Body of pancreas (tissue), 4 donors: Measurements from ENCODE around the gene ANKIB1. TPM values are rescaled to one million over a fixed set of nuclear protein-coding genes. Genes with fewer than 3 reads are reported as not detected.

Experiments
- ATAC-seq: fragments of 150-250 bp; one replicate; pipeline ENCODE4 v1.9.1; 2016
- DNase-seq, 4 donors: peaks; one replicate each; pipeline ENCODE4 v3.0.0-alpha.2; 2019
- H3K27ac ChIP-seq, 4 donors: fragments of 200-600 bp; sonication (generic); 1 replicate in 3 of 4; 2 replicates in 1 of 4; pipeline versions ENCODE4 v1.5.1 to v1.6.1; 2016 to 2019; ENCODE audit warnings: mild to moderate bottlenecking in 1 of 4, mixed read lengths in 1 of 4, moderate library complexity in 1 of 4
- H3K27me3 ChIP-seq, 2 donors: fragments of 200-600 bp; sonication (generic); one replicate each; pipeline ENCODE4 v1.6.0; 2016; ENCODE audit warnings: mild to moderate bottlenecking in 1 of 2
- H3K36me3 ChIP-seq, 2 donors: fragments of 200-600 bp; sonication (generic); replicated peaks in 1 of 2; 2 replicates each; pipeline ENCODE4 v1.5.1; 2016; ENCODE audit warnings: low read depth in 2 of 2; ENCODE audit not compliant: insufficient read depth in 1 of 2
- H3K4me1 ChIP-seq: fragments of 200-600 bp; sonication (generic); one replicate; pipeline ENCODE4 v1.6.0; 2016
- H3K4me3 ChIP-seq, 2 donors: fragments of 200-600 bp; sonication (generic); 1 replicate in 1 of 2; 2 replicates in 1 of 2; pipeline ENCODE4 v1.5.1; 2016 to 2019
- H3K9me3 ChIP-seq, 3 donors: fragments of 200-600 bp; sonication (generic); 1 replicate in 2 of 3; 2 replicates in 1 of 3; pipeline ENCODE4 v1.5.1; 2016
- CTCF ChIP-seq, 7 experiments: fragments of 450-650 bp in 4 of 7; fragments of 200-600 bp in 3 of 7; sonication (generic) in 3 of 7; IDR thresholded peaks; one replicate each; pipeline ENCODE4 v1.5.1; 2016 to 2019; ENCODE audit warnings: antibody characterized with exemption in 7 of 7
- POLR2A ChIP-seq, 3 donors: fragments of 450-650 bp; IDR thresholded peaks; one replicate each; pipeline ENCODE4 v1.6.1; 2016; ENCODE audit warnings: antibody characterized with exemption in 3 of 3, mild to moderate bottlenecking in 2 of 3
- WGBS, 2 donors: methylation state at CpG; one replicate each; pipeline ENCODE4 v1.1.5; 2017; 5-methylcytosine and 5-hydroxymethylcytosine counted together
- intact Hi-C: fragments of 100-400 bp; cut with DNase I; formaldehyde crosslinking; loops from one replicate; pipeline ENCODE4 v1.15.1; 2023
- total RNA-seq, 2 donors: library from RNA; depleted of rRNA; stranded (reverse); fragments of >200 nt; gene quantifications; one replicate each; pipeline ENCODE4 v1.1.0, GENCODE V29; 2016

The ANKIB1 gene
- total RNA-seq, 2 donors from 2014 or later = 20.1 to 33.2 TPM

GRCh38 chr7:92282930-92283329, 37.2 kb downstream of the ANKIB1 start:
- Histone ChIP-seq H3K4me3 (no peak overlapping the region), H3K9me3 (no peaks in the 10 kb centered on the region), H3K4me1 (no peaks in the 10 kb centered on the region), H3K36me3 (no peaks in the 10 kb centered on the region), H3K27me3 (no peaks in the 10 kb centered on the region), H3K27ac (no peak overlapping the region)
- no peak for ATAC-seq
- no peak for DNase-seq
- 80 to 82% methylated on average over 1 of the region's 1 CpG for WGBS, 2 donors
- intact Hi-C loops = no loop called here
- TF ChIP-seq CTCF (IDR thresholded peaks at IDR 0.05) = no peak
- no peak for TF ChIP-seq POLR2A (IDR thresholded peaks at IDR 0.05)

GRCh38 chr7:92289321-92289720, 43.5 kb downstream of the ANKIB1 start:
- Histone ChIP-seq H3K4me3 (no peak overlapping the region), H3K36me3 (no peaks in the 10 kb centered on the region), H3K27me3 (no peaks in the 10 kb centered on the region), H3K27ac (no peak overlapping the region), H3K9me3 (no peaks in the 10 kb centered on the region), H3K4me1 (peaks cover 13% of the 10 kb centered on the region)
- intact Hi-C loops = no loop called here
- TF ChIP-seq CTCF (IDR thresholded peaks at IDR 0.05) = no peak
- TF ChIP-seq POLR2A (IDR thresholded peaks at IDR 0.05) = no peak
- ATAC-seq (no peak), DNase-seq (no peak)
- 83 to 88% methylated on average over 2 of the region's 2 CpGs for WGBS, 2 donors

- H3K27ac ChIP-seq = no peak overlapping the region
- 73 to 80% methylated on average over 3 of the region's 3 CpGs for WGBS, 2 donors
- ATAC-seq = no peak
- H3K9me3 ChIP-seq = no peaks in the 10 kb centered on the region
- DNase-seq = no peak
- no peak for TF ChIP-seq CTCF (IDR thresholded peaks at IDR 0.05)
- no peaks in the 10 kb centered on the region for H3K36me3 ChIP-seq
- H3K4me3 ChIP-seq = no peak overlapping the region
- intact Hi-C loops = no loop called here
- H3K4me1 ChIP-seq = peaks cover 19% of the 10 kb centered on the region
- no peaks in the 10 kb centered on the region for H3K27me3 ChIP-seq
Measured at GRCh38 chr7:92292981-92293380, 47.2 kb downstream of the ANKIB1 start.

- DNase-seq (no peak), ATAC-seq (no peak)
- intact Hi-C loops = no loop called here
- Histone ChIP-seq H3K27me3 (no peaks in the 10 kb centered on the region), H3K27ac (no peak overlapping the region), H3K4me1 (peaks cover 19% of the 10 kb centered on the region), H3K9me3 (no peaks in the 10 kb centered on the region), H3K36me3 (no peaks in the 10 kb centered on the region), H3K4me3 (no peak overlapping the region)
- WGBS, 2 donors = 50 to 62% methylated on average over 2 of the region's 2 CpGs
- no peak for TF ChIP-seq POLR2A (IDR thresholded peaks at IDR 0.05)
Measured at GRCh38 chr7:92293896-92294590, 48.3 kb downstream of the ANKIB1 start.

GRCh38 chr7:92295391-92295790, 49.6 kb downstream of the ANKIB1 start:
- intact Hi-C loops = no loop called here
- no peaks in the 10 kb centered on the region for H3K36me3 ChIP-seq
- TF ChIP-seq POLR2A (IDR thresholded peaks at IDR 0.05) = no peak
- no peak for TF ChIP-seq CTCF (IDR thresholded peaks at IDR 0.05)
- H3K9me3 ChIP-seq = no peaks in the 10 kb centered on the region
- H3K27me3 ChIP-seq = no peaks in the 10 kb centered on the region
- peak in 2 of 4 donors; percentile 16 to 29 for DNase-seq
- H3K4me1 ChIP-seq = peaks cover 19% of the 10 kb centered on the region
- no peak overlapping the region for H3K27ac ChIP-seq
- WGBS, 2 donors = 57 to 64% methylated on average over 1 of the region's 1 CpG
- no peak for ATAC-seq
- no peak overlapping the region for H3K4me3 ChIP-seq
